ENCODE data around the gene HEATR1.

HEATR1 gene, protein sequence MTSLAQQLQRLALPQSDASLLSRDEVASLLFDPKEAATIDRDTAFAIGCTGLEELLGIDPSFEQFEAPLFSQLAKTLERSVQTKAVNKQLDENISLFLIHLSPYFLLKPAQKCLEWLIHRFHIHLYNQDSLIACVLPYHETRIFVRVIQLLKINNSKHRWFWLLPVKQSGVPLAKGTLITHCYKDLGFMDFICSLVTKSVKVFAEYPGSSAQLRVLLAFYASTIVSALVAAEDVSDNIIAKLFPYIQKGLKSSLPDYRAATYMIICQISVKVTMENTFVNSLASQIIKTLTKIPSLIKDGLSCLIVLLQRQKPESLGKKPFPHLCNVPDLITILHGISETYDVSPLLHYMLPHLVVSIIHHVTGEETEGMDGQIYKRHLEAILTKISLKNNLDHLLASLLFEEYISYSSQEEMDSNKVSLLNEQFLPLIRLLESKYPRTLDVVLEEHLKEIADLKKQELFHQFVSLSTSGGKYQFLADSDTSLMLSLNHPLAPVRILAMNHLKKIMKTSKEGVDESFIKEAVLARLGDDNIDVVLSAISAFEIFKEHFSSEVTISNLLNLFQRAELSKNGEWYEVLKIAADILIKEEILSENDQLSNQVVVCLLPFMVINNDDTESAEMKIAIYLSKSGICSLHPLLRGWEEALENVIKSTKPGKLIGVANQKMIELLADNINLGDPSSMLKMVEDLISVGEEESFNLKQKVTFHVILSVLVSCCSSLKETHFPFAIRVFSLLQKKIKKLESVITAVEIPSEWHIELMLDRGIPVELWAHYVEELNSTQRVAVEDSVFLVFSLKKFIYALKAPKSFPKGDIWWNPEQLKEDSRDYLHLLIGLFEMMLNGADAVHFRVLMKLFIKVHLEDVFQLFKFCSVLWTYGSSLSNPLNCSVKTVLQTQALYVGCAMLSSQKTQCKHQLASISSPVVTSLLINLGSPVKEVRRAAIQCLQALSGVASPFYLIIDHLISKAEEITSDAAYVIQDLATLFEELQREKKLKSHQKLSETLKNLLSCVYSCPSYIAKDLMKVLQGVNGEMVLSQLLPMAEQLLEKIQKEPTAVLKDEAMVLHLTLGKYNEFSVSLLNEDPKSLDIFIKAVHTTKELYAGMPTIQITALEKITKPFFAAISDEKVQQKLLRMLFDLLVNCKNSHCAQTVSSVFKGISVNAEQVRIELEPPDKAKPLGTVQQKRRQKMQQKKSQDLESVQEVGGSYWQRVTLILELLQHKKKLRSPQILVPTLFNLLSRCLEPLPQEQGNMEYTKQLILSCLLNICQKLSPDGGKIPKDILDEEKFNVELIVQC (N-terminal part only)

DNA sequence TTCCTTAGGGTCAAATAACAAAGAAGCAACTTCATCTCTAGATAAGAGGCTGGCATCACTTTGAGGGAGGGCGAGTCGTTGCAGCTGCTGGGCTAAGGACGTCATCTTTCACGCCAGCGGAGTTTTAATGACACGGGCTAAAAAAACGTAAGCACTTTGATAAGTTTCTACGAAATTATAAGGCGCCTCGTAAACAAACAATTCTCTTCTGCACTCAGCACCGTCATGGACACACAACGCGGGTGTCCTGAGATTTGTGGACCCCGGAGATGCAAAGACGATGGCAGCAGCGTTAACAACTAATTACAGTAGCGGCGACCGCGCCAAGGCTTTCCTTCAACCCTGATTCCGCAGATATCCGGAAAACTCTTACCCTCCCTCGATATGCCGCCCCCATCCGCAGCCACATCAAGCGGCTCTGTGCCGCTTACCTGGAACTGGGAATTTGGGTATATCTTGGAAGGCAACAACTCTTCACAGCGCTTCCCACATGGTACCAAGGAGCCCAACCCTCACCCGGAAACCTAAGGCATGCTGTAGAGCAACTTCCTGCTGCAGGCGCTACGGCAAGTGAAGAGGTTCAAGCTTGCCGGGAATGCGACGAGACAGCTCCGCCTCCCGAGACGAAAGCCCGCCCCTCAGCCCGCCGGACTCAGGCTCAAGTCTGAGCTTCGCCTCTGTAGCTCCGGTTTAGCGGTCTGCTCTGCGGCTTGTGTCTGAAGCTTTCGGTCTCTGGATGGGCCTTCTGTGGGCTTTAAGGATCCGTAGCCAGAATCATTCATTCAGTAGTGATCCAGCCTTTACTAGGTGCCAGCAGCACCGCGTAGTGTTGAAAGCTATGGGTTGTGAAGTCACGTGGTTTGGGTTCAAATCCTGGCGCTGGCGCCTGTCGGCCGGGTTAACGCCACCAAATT, at the start of gene HEATR1:
Gene HEATR1, minus strand, starts transcription at position 526 of the 914 bp plus-strand sequence. Its CDS starts 421 bp downstream, at position 105.
- TF ChIP-seq, protein P1, sequence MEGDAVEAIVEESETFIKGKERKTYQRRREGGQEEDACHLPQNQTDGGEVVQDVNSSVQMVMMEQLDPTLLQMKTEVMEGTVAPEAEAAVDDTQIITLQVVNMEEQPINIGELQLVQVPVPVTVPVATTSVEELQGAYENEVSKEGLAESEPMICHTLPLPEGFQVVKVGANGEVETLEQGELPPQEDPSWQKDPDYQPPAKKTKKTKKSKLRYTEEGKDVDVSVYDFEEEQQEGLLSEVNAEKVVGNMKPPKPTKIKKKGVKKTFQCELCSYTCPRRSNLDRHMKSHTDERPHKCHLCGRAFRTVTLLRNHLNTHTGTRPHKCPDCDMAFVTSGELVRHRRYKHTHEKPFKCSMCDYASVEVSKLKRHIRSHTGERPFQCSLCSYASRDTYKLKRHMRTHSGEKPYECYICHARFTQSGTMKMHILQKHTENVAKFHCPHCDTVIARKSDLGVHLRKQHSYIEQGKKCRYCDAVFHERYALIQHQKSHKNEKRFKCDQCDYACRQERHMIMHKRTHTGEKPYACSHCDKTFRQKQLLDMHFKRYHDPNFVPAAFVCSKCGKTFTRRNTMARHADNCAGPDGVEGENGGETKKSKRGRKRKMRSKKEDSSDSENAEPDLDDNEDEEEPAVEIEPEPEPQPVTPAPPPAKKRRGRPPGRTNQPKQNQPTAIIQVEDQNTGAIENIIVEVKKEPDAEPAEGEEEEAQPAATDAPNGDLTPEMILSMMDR (IDR thresholded peaks at IDR 0.05; ENCODE audit: control insufficient read depth, extremely low read depth, insufficient read depth) = no peak
- peak; percentile 92 for DNase-seq (ENCODE audit: low read depth)
- H3K4me3 ChIP-seq (ENCODE audit: low read depth, low read length) = peak within 1 kb of the TSS; percentile 96

DNA sequence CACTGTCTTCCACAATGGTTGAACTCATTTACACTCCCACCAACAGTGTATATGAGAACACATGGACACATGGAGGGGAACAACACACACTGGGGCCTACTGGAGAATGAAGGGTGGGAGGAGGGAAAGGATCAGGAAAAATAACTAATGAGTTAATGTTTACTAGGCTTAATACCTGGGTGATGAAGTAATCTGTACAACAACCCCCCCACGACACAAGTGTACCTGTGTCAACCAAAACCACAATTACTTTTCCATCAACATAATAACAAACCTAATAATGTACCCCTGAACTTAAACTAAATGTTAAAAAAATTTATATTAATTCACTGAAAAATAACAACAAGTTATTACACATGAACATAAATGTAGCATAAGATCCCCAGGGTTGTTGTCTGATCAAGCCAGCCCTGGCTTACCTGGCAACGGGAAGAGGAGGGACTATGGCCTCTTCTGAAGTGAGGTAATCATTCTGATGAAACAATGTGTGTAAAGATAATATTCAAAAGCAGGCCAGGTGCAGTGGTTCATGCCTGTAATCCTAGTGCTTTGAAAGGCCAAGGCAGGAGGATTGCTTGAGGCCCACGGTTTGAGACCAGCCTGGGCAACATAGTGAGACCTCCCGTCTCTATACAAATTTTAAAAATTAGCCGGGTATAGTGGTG, 40.8 kb upstream of the HEATR1 start:
- no peak for DNase-seq (ENCODE audit: low read depth)
- TF ChIP-seq, protein P1 (IDR thresholded peaks at IDR 0.05; ENCODE audit: control insufficient read depth, extremely low read depth, insufficient read depth) = no peak
- no peak overlapping the region for H3K4me3 ChIP-seq (ENCODE audit: low read depth, low read length)

DNA sequence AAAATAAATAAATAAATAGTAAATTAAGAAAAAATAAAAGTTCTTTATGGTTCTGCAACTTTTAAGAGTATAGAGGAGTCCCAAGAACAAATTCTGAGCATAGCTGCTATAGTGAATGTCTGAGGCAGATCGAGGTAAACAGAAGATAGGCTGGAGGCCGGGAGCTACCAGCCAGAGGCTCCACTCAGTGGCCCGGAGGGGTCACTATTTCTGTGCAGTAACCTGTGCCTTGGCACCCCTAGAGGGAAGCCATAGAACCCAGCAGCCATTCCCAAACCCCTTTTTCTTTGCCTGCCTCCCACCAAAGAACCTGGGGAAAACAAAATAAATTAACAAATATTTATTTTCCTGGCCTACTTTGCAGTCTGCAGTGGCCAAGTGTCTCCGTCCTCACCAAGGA, 38.4 kb upstream of the HEATR1 start:
- no peak for DNase-seq (ENCODE audit: low read depth)
- H3K4me3 ChIP-seq (ENCODE audit: low read depth, low read length) = no peak overlapping the region
- TF ChIP-seq, protein P1 (IDR thresholded peaks at IDR 0.05; ENCODE audit: control insufficient read depth, extremely low read depth, insufficient read depth) = no peak

DNA sequence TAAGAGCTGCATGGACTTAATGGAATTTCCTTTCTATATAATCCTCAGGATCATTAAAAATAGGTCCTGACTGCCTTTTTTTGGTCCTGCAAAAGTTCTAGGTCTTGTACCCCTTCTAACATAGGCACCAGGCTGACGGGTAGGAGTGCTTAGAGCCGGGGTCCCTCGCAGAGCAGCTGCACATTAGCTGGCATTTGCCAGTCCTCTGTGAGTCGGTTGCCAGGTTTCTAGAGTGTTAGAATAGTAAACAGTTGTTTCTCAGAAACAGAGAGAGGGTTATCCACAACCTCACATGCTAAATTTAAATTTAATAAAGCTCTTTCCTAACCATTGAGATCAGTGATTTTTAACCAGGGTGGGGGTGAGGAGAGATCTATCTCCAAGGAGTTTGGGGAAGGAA, 35.4 kb upstream of the HEATR1 start:
- TF ChIP-seq, protein P1 (IDR thresholded peaks at IDR 0.05; ENCODE audit: control insufficient read depth, extremely low read depth, insufficient read depth) = no peak
- no peak for DNase-seq (ENCODE audit: low read depth)
- H3K4me3 ChIP-seq (ENCODE audit: low read depth, low read length) = no peak overlapping the region

DNA sequence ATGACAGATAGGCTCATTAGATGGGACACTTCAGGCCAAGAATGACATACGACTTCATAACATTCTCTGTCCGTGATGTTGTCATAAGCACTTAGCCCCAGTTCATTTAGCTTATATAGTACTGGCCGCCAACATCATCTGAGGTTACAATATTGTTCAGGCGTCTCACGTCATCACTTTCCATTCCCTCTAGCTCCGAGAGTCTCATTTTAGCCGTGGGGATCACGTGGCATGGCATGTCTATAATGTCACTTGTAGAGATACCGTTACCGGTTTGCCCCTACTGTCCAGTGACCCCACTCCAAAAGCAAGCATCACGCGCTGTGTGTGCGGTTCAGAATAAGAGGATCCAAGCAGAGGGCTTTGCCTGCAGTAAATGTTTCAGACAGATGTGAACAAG, 34.6 kb upstream of the HEATR1 start:
- TF ChIP-seq, protein P1 (IDR thresholded peaks at IDR 0.05; ENCODE audit: control insufficient read depth, extremely low read depth, insufficient read depth) = no peak
- H3K4me3 ChIP-seq (ENCODE audit: low read depth, low read length) = no peak overlapping the region
- no peak for DNase-seq (ENCODE audit: low read depth)
